ENCODE results near the gene BHMT.
"Not testable (repeated sequence)": the region's sequence is repeated elsewhere in the genome, so short reads cannot be mapped to it uniquely, and the experiment has no call there.

- TF ChIP-seq CTCF, POLR2A (IDR thresholded peaks at IDR 0.05): not testable (repeated sequence)
These were observed 68.8 kb downstream of the BHMT start for GRCh38 chr5:79180449-79180848.

Data from adrenal gland (tissue), 5 donors.